ENCODE measurements around the gene MSANTD3. TPM values are rescaled to one million over a fixed set of nuclear protein-coding genes. Genes with fewer than 3 reads are reported as not detected.
"Not testable (repeated sequence)": the region's sequence is repeated elsewhere in the genome, so short reads cannot be mapped to it uniquely, and the experiment has no call there.

MSANTD3 gene, protein sequence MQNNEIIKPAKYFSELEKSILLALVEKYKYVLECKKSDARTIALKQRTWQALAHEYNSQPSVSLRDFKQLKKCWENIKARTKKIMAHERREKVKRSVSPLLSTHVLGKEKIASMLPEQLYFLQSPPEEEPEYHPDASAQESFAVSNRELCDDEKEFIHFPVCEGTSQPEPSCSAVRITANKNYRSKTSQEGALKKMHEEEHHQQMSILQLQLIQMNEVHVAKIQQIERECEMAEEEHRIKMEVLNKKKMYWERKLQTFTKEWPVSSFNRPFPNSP
- 74.4 and 105 TPM in 2 replicates for total RNA-seq

DNA sequence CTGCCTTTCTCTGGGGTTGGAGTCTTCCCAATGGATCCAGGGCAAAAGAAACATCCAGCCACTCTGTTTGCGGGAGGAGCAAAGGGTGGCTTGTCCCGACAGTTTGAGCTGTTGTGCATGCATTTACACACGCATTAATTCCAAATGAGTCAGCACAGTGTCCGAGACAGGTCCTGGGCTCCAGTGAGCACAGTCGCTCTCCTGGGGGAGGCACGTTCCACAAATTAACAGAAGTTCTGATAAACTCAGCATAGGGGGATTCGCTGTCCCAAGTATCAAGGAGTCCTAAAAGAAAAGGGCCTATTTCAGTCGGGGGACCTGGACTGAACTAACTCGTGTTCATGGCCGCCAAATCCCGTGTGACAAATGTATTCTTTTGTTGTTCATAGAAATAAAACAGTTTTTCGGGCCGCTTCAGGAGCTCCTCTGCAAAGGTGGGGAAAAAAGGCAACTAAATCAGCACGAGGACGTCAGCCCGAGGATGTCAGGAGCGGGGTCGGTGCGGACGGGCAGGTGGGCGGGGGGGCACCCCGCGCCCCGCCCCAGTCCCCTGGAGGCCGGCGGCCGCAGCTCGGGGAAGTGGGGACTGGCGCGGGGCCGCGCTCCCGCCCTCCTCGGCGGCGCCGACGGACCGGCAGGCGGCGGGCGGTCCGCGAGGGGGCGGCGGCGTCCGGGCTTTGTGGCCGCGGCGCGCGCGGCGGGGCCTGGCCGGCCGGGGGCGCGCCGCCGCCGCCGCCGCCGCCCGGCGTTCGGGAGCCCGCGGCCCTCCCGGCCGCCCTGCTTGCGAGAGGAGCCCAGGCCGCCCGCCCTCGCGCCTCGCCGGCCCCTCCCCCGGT is at the start of gene MSANTD3:
TSS of gene MSANTD3 (plus strand) at position 614 of the 836 bp plus-strand sequence. CDS start 14,796 bp downstream, outside the sequence.
- H3K4me3 ChIP-seq (ENCODE audit: low read depth, low read length) = peak within 1 kb of the TSS; percentile 84
- DNase-seq (ENCODE audit: low read depth) = no peak
- TF ChIP-seq, protein P1, sequence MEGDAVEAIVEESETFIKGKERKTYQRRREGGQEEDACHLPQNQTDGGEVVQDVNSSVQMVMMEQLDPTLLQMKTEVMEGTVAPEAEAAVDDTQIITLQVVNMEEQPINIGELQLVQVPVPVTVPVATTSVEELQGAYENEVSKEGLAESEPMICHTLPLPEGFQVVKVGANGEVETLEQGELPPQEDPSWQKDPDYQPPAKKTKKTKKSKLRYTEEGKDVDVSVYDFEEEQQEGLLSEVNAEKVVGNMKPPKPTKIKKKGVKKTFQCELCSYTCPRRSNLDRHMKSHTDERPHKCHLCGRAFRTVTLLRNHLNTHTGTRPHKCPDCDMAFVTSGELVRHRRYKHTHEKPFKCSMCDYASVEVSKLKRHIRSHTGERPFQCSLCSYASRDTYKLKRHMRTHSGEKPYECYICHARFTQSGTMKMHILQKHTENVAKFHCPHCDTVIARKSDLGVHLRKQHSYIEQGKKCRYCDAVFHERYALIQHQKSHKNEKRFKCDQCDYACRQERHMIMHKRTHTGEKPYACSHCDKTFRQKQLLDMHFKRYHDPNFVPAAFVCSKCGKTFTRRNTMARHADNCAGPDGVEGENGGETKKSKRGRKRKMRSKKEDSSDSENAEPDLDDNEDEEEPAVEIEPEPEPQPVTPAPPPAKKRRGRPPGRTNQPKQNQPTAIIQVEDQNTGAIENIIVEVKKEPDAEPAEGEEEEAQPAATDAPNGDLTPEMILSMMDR (conservative IDR thresholded peaks at IDR 0.05; ENCODE audit: low read depth, low read length) = no peak

DNA sequence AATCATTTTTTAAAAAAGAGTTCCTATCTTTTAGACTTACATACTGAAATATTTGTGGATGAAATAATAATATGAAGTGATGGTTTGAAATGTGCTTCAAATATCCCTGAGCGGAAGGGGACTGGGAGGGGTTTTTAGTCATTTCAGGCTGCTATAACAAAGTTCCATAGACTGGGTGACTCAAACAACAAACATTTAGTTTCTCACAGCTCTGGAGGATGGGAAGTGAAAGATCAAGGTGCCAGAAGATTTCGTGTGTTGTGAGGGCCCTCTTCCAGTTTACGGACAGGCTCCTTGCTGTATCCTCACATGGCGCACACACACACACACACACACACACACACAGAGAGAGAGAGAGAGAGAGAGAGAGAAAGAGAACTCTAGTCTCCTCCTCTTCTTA is 47.1 kb upstream of the MSANTD3 start:
- H3K4me3 ChIP-seq (ENCODE audit: low read depth, low read length) = no peak overlapping the region
- TF ChIP-seq, protein P1 (conservative IDR thresholded peaks at IDR 0.05; ENCODE audit: low read depth, low read length) = no peak
- no peak for DNase-seq (ENCODE audit: low read depth)

DNA sequence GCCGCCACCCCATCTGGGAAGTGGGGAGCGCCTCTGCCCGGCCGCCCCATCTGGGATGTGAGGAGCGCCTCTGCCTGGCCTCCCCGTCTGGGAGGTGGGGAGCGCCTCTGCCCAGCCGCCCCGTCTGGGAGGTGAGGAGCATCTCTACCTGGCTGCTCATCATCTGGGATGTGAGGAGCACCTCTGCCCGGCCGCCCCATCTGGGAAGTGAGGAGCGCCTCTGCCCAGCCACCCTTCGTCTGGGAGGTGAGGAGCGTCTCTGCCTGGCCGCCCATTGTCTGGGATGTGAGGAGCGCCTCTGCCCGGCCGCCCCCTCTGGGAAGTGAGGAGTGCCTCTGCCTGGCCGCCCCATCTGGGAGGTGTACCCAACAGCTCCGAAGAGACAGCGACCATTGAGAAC is 34.0 kb upstream of the MSANTD3 start:
- DNase-seq (ENCODE audit: low read depth); H3K4me3 ChIP-seq (ENCODE audit: low read depth, low read length): not testable (repeated sequence)

DNA sequence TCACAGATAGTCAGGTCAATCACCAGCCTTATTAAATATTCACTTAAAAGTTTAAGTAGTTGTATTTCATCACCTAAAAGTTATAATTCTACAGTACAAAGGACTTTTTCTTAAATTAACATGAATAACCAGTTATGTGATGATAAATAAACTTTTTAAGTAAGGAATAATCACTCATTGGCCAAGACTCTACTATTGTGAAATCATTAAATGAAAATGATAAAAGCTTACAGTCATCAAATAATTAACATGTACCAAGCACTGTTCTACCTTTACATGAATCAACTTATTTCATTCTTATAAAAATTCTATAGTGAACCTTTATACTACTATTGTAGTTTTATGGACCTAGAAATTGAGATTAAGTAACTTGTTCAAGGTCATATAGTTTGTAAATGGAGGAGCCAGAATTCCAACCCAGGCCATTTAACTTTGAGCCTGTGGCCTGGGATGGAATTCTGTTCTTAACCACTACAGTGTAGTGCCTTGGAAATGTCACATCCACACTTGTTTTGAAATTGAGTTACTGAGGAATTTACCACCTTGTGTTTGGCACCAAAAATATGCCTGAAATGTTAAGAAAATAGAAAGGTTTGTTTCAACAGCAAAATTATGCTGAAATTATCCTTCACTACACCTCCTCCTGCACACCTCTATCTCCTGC is 32.8 kb upstream of the MSANTD3 start:
- TF ChIP-seq, protein P1 (conservative IDR thresholded peaks at IDR 0.05; ENCODE audit: low read depth, low read length) = no peak
- DNase-seq (ENCODE audit: low read depth) = no peak
- H3K4me3 ChIP-seq (ENCODE audit: low read depth, low read length) = no peak overlapping the region

DNA sequence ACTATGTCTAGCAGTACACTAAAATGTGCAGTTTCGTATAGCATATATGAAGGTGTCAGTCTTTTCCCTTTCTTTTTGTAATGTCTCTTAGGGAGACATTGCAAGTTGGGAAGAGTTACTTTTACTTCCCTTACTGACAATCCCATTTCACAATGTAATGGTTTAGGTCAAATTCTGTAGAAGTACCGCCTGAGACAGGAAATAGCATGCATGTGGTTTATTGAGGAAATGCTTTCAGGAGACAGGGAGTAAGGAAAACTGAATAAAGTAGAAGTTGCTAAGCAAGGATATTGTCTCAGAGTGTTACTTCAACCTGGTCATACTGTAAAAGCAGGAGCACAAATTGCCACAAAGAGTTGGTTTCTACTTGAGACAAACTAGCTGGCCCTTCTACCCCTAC is 32.1 kb upstream of the MSANTD3 start:
- DNase-seq (ENCODE audit: low read depth) = no peak
- TF ChIP-seq, protein P1 (conservative IDR thresholded peaks at IDR 0.05; ENCODE audit: low read depth, low read length) = no peak
- H3K4me3 ChIP-seq (ENCODE audit: low read depth, low read length) = no peak overlapping the region

DNA sequence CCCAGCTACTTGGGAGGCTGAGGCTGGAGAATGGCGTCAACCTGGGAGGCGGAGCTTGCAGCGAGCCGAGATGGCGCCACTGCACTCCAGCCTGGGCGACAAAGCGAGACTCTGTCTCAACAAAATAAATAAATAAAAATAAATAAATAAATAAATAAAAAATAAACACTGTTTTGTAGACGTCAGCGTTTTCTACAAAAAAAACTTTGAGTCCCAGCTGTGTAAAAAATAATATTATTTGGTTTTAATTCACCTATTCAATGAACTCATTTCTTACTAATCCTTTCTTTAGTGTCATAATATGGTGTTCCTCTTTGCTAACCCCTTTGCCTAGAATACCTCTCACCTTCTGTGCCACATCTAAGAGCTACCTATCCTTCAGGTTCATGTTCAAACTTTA is 30.2 kb upstream of the MSANTD3 start:
- no peak for DNase-seq (ENCODE audit: low read depth)
- H3K4me3 ChIP-seq (ENCODE audit: low read depth, low read length) = no peak overlapping the region
- TF ChIP-seq, protein P1 (conservative IDR thresholded peaks at IDR 0.05; ENCODE audit: low read depth, low read length) = no peak

Measured in epithelial cell of proximal tubule (primary cell).